OCI-M2 (cell line): ENCODE results near the gene TMEM132C.
"Not testable (repeated sequence)": the region's sequence is repeated elsewhere in the genome, so short reads cannot be mapped to it uniquely, and the experiment has no call there.

ENCODE experiments used
- DNase-seq: peaks from one replicate; lab custom pipeline; 2025; ENCODE audit not compliant: unreplicated experiment; lab: John Stamatoyannopoulos, UW

Gene TMEM132C

GRCh38 chr12:128267131-128267622 is at the start of gene TMEM132C:
Gene TMEM132C (plus strand): TSS chr12:128267170. CDS start chr12:128267403, 233 bp downstream.
- no peak for DNase-seq

- no peak for DNase-seq
Measured at GRCh38 chr12:128224226-128224625, 42.7 kb upstream of the TMEM132C start.

GRCh38 chr12:128228581-128228980 is 38.4 kb upstream of the TMEM132C start:
- DNase-seq = no peak

DNA sequence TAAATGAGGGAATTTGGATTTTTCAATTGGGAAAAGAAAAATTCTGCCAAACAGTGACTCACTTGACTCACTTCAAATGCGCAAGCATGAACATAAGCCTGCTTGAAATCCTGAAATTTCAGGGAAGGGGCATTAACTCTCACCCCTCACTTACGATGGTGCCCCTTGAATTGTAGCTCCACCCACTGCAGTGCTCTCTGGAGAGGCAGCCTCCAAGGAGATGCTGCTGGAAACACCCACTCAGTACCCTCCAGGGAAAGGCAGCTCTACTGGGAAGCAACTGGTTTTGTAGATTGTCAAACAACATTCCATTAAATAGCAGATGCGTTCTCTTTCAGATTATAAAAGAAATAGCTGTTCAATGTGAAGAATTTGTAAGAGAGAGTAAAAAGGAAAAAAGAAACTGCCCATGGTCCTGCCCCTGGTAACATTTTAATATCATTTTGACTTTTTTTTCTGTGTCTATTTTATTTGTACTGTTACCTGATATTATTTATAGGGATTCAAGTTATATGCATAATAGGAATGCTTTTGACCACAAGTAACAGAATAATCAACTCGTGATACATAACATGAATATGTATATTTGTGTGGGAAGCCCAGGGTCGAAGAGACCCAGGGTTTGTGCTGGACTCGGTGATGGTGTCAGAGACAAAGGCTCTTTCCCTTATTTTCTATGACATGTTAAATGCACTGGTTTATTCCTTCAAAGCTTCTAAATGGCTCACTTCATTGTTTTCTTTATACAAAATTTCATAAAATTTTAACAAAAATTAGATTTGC is 31.1 kb upstream of the TMEM132C start:
- DNase-seq = no peak

DNA sequence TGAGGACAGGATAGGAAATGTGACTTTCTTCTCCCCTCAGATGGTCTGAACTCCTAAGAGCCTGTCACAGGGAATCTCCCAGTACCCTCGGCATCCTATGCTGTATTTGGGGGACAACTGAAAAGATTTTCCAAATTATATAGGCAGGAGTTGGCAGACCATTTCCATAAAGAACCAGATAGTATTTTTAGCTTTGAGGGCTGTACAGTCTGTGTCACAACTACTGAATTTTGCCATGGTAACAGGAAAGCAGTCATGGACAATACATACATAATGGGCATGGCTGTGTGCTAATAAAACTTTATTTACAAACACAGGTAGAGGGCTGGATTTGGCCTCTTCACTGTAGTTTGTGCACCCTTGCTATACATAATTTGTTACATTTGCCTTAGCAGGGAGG is 30.4 kb upstream of the TMEM132C start:
- DNase-seq = no peak

- no peak for DNase-seq
Measured at GRCh38 chr12:128240745-128241144, 26.2 kb upstream of the TMEM132C start.

DNA sequence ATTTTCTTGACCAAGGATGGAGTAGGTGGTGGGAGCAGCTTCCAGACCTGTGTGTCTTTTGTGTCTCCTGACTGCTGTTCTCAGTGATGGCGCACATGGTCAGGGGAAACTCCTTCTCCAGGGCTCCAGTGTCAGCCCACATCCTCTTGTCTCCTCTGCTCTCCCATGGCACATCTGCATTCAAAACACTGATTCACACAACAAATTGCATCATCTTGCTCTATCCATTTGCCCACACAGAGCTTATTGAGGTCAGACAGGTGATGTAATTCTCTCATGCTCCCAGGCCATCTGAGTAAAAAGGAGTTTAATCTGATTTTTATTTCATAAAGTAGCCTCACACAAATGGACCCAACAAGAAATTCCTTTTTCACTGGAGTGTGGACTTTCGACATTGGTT is 21.8 kb upstream of the TMEM132C start:
- DNase-seq = no peak

DNA sequence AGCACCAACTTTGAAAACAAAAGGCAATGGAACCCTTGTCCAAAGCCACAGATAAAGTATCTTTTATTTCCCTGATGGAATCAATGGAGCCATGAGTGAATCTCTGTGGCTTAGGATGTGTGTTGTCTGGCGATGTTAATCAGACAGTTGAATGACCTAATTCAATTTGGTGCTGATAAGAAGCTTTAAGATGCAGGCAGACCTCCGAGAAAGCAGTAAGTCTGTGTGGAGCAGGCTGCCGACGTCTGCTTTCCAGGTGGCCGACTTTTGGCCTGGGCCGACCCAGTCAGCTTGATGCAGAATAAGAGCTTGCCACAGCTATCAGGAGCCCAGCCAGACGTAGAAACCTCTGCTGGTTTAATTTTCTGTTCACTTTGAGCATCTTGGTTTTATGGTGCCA is 21.1 kb upstream of the TMEM132C start:
- DNase-seq = no peak

DNA sequence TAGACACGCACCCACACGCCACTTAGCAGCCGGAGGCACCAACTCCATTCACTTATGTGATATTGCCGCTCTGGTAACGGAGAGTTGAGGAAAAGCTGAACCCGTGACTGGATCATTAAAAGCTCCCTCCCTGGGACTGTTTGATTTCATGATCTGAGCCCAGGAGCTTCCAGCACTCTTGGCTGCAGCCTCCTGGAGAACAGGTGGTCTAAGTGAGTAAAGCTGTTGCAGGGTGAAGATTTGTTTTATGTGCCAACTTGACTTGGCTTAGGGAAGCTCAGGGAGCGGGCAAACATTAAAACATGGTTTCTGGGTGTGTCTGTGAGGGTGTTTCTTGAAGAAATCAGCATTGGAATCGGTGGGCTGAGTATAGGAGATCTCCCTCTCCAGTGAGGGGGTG is 16.9 kb upstream of the TMEM132C start:
- DNase-seq = no peak

DNA sequence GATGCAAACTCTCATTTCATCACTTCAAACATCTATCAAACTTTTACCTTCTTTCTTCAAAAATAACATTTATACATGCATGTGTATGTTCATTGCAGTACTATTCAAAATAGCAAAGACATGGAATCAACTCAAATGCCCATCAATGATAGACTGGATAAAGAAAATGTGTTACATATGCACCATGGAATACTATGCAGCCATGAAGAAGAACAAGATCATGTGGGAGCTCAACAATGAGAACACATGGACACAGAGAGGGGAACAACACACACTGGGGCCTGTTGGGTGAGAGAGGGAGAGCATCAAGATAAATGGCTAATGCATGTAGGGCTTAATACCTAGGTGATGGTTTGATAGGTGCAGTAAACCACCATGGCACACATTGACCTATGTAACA is 13.1 kb upstream of the TMEM132C start:
- not testable (repeated sequence) for DNase-seq

DNA sequence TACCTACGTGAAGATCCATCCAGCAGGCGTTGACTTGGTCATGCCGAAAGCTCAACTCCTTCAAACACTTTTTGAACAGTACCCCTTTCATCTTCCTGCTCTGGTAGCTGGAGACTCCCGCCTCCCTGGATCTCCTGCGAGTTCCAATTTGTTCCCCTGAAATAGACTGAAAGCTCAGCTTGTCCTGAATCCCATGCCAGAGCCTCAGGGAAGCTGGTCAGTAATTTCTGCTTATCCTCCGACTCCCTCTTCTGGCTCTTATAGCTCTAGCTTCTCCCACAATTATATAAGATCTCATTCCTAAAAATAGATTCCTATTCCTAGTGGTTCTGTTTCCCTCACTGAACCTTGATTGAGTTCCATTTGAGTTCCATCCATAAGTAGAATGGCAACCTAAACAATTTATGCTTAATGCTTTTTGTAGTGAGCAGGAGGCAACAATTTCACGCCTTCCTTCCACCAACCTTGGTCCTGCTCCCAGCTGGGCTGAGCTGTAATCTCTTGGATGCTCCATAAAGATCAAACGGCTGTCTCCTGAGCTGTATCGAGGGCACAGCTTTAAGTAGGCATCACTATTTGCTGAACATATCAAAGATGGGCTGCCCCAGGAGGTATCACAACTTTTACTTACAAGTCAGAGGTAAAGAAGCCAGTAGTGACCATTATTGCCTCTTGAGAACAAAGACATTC is 8.0 kb upstream of the TMEM132C start:
- no peak for DNase-seq

DNA sequence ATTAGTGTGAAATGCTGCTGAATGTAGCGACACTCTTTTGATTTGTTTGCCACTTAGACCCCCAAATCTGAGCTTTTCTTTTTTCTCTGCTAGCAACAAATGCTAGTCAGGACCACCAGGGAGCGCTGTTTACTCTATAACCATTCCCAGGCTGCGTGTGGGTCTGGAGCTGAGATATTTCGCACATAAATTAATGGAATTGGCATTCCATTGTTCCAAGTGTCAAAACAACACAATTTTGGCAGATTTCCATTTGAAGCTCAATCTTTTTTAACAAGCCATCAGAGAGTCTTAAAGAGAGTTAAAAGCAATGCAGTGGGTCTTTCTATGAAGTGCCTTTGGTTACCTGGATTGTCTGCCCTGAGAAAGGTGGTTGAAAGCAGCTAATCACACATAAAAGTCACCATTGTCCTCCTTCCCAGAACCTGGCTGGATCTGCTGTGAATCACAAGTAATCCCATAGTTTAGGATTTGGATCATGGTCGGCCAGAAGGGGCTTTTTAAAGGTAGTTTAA is 7.4 kb upstream of the TMEM132C start:
- no peak for DNase-seq

- no peak for DNase-seq
Measured at GRCh38 chr12:128261757-128262156, 5.2 kb upstream of the TMEM132C start.

GRCh38 chr12:128265566-128265965 is 1.4 kb upstream of the TMEM132C start:
- no peak for DNase-seq

GRCh38 chr12:128266086-128266485 is 884 bp upstream of the TMEM132C start:
- no peak for DNase-seq

DNA sequence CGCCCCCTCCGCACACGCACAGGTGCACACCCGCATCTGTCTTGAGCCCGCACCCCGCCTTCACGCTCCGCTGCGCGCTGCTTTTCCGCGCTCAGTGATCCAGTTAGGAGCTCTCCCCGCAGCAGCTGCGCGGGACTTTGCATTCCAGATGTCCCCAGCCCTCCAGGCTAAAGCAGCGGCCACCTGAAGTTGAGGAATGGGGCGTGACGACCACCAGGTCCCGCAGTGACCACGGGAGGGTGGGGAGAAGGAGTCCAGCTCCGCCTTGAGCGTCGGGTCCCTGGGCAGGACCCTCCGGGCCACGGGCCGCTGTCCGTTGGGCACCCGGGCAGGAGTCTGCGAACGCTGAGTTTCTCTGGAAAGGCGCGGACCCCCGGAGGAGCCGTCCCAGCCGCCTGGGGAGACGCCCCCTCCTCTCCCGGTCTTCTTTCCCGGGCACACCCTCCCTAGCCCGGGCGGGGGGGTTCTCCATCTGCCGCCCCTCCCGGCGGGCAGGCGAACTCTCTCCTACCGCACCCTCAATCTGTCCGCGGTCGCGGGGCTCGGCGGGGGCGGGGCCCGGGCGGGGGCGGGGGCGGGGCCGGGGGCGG is 334 bp upstream of the TMEM132C start:
- DNase-seq = no peak

DNA sequence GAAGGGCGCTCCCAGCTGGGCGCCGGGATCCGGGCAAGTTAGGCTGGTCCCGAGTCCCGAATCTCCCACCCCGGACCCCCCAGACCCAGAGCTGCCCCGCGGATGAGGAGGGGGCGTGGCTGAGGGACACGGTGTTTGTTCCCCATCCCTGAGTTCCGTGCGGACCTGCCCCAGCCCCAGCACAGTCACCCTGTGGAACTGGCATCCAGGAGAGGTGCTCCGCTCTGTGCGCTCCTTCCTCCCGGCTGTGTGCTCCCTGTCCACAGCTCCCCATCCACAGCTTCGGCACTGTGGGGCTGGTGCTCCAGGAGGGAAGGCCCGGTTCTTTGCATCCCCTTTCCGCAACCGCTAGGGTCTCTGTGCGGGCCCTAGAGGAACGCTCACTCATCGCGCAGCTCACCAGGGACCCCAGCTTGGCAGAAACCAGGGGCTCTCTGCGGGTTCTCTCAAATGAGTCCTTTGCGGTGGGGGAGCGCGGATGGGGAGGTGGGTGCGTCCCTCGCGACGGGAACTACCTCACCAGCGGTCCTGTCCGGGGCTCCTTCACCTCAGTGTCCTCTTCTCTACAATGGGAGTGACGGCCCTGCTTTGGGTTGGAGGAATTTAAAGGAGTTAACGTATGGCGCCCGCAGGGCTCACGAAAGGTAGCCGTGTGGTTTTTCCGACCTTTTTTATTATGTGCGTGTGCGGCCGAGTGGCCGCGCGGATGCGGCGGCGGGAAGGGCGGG is 845 bp downstream of the TMEM132C start:
- DNase-seq = no peak

DNA sequence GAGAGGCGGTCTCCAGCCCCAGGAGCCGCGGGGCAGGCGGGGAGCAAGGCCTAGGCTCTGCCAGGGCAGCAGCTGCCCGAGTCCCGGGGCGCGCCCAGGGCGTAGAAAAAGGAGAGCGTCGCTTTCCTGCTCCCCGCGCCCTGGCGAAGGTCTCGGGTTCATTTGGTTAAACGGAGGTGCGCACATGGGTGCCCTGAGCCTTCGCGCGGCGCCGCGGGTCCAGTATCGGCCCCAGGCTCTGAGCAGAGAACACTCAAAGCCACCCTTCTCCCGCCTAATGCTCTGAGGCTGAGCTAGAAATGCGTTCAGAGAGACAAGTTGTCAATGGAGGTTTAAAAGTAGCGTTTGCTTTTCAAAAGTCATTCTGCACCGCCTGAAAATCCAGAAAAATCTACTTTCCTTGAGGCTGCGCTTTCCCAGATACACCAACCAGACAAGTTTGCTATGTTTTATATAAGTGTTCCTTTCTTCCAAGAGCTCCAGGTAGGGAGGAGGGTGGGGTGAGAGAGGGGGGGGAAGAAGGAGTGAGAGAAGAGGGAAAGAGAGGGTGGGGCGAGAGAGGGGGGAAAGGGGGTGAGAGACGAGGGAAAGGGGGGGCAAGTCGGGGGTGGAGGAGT is 1.5 kb downstream of the TMEM132C start:
- no peak for DNase-seq

GRCh38 chr12:128269181-128269591 is 2.2 kb downstream of the TMEM132C start:
- DNase-seq = no peak

GRCh38 chr12:128276471-128276870 is 9.5 kb downstream of the TMEM132C start:
- DNase-seq = no peak

- DNase-seq = no peak
Measured at GRCh38 chr12:128286970-128287369, 20.0 kb downstream of the TMEM132C start.
